Activated CD8-positive, alpha-beta memory T cell treated with anti-CD3 and anti-CD28 coated beads, Interleukin-2, amount 10 ng/mL, durations not matched to agents 7 days and 5 days (primary cell): ENCODE measurements around the gene CLEC1B. TPM values are rescaled to one million over a fixed set of nuclear protein-coding genes. Genes with fewer than 3 reads are reported as not detected.
"Not testable (repeated sequence)": the region's sequence is repeated elsewhere in the genome, so short reads cannot be mapped to it uniquely, and the experiment has no call there.

ENCODE experiments used
- ATAC-seq: fragments of 150-1000 bp; cut with Tn5 transposase; one replicate; pipeline ENCODE4 v1.10.0; 2021; ENCODE audit warnings: moderate library complexity
- CTCF ChIA-PET: fragments of 350-600 bp; sonication (Branson Sonifier 250); formaldehyde crosslinking; loops from one replicate; lab custom pipeline; 2021; ENCODE audit warnings: antibody characterized with exemption; lab: Charles Lee
- DNase-seq: peaks from one replicate; pipeline ENCODE4 v3.0.0-alpha.2; 2020
- H3K27ac Mint-ChIP-seq: one replicate; pipeline ENCODE4 v1.8.0; 2021; ENCODE audit warnings: mild to moderate bottlenecking, mixed read lengths
- H3K27me3 Mint-ChIP-seq: one replicate; pipeline ENCODE4 v1.8.0; 2021; ENCODE audit warnings: mixed read lengths
- H3K36me3 Mint-ChIP-seq: one replicate; pipeline ENCODE4 v1.8.0; 2021; ENCODE audit warnings: mild to moderate bottlenecking, mixed read lengths
- H3K4me1 Mint-ChIP-seq: one replicate; pipeline ENCODE4 v1.8.0; 2021; ENCODE audit warnings: mixed read lengths
- H3K4me3 Mint-ChIP-seq: one replicate; pipeline ENCODE4 v1.8.0; 2021; ENCODE audit warnings: mild to moderate bottlenecking, moderate library complexity, mixed read lengths
- H3K9me3 Mint-ChIP-seq: one replicate; pipeline ENCODE4 v1.8.0; 2022; ENCODE audit warnings: low read depth, mixed read lengths
- total RNA-seq, 2 experiments: library from RNA; stranded (reverse); gene quantifications; one replicate each; pipeline ENCODE4 v1.2.3, GENCODE V29; 2021

Gene CLEC1B
- not detected for total RNA-seq

DNA sequence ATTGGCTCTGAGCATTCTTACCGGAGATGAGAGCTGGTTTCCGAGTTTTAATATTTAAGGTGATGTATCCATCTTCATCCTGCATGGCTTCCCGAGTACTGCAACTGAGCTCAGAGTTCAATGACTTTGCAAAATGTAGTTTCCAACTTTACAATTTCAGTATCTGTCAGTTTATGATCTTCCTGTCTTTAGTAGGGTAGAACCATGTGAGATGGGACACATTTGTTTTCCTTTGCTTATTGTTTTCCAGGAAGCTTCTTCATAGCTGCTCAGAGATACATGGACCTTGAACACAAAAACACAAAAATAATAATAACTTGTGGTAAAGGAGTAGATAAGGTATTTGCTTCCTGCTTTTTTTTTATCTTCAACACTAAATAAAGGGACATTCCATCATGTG lies at the start of gene CLEC1B:
Gene CLEC1B, minus strand, starts transcription at position 106 of the 400 bp plus-strand sequence. Its CDS starts 21 bp downstream, at position 85.
- Mint-ChIP-seq H3K27ac (no peak within 1 kb of the TSS), H3K9me3 (no peaks in the 10 kb centered on the region), H3K4me1 (no peaks in the 10 kb centered on the region), H3K4me3 (no peak within 1 kb of the TSS), H3K36me3 (no peaks in the 10 kb centered on the region), H3K27me3 (peaks cover 49% of the 10 kb centered on the region)
- no peak for ATAC-seq
- CTCF ChIA-PET = interaction anchor here (3.7 kb wide), 1 partner anchor 11 kb away, joined by 17 read pairs; the partner anchor contains the start of gene CLEC12B
- DNase-seq = no peak

GRCh38 chr12:10048526-10048925 lies 49.6 kb upstream of the CLEC1B start:
- ATAC-seq (no peak), DNase-seq (no peak)
- H3K27me3 Mint-ChIP-seq = peaks cover 51% of the 10 kb centered on the region
- H3K4me3 Mint-ChIP-seq = no peak overlapping the region
- H3K9me3 Mint-ChIP-seq = no peaks in the 10 kb centered on the region
- H3K27ac Mint-ChIP-seq = no peak overlapping the region
- CTCF ChIA-PET = interaction anchor here (1.4 kb wide), 1 partner anchor 105 kb away, joined by 3 read pairs; no protein-coding TSS in a partner anchor
- H3K4me1 Mint-ChIP-seq = peaks cover 14% of the 10 kb centered on the region
- H3K36me3 Mint-ChIP-seq = no peaks in the 10 kb centered on the region

- CTCF ChIA-PET = interaction anchor here (0.9 to 1.1 kb wide), 2 partner anchors 9 to 194 kb away, joined by 3 to 7 read pairs; no protein-coding TSS in a partner anchor
- peaks cover 52% of the 10 kb centered on the region for H3K27me3 Mint-ChIP-seq
- no peak overlapping the region for H3K27ac Mint-ChIP-seq
Observed at GRCh38 chr12:10042167-10042566, 43.2 kb upstream of the CLEC1B start.

GRCh38 chr12:10033783-10034545 lies 35.0 kb upstream of the CLEC1B start:
- DNase-seq (no peak), ATAC-seq (no peak)
- H3K9me3 Mint-ChIP-seq = no peaks in the 10 kb centered on the region
- peaks cover 1% of the 10 kb centered on the region for H3K4me1 Mint-ChIP-seq
- H3K27me3 Mint-ChIP-seq = peaks cover 23% of the 10 kb centered on the region
- no peak overlapping the region for H3K4me3 Mint-ChIP-seq
- H3K36me3 Mint-ChIP-seq = no peaks in the 10 kb centered on the region
- H3K27ac Mint-ChIP-seq = no peak overlapping the region
- CTCF ChIA-PET = interaction anchor here (0.9 to 1.5 kb wide), 3 partner anchors 14 to 220 kb away, joined by 3 to 4 read pairs (median 3); no protein-coding TSS in a partner anchor

More at GRCh38 chr12:10042167-10042566, 43.2 kb upstream of the CLEC1B start:
- no peak overlapping the region for H3K4me3 Mint-ChIP-seq
- no peak for DNase-seq
- no peaks in the 10 kb centered on the region for H3K9me3 Mint-ChIP-seq
- H3K4me1 Mint-ChIP-seq = no peaks in the 10 kb centered on the region
- H3K36me3 Mint-ChIP-seq = no peaks in the 10 kb centered on the region
- no peak for ATAC-seq

DNA sequence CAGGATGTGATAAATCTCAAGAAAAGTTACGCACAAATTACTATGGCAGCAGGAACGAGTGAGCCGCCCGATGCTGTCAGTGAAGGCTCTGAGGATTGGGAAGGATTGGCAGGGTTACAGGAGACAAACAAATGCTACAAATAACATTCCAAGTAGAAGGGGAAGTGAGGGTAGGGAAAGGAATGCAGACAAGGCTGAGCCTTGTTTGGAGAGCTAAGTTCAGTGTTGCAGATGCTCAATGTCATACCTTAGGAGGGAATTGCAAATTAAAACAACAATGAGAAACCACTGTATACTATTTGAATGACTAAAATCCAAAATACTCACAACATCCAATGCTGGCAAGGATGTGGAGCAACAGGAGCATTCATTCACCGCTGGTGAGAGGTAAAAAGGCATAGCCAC lies 32.9 kb upstream of the CLEC1B start:
- DNase-seq (no peak), ATAC-seq (no peak)
- H3K4me3 Mint-ChIP-seq = no peak overlapping the region
- no peak overlapping the region for H3K27ac Mint-ChIP-seq
- CTCF ChIA-PET = interaction anchor here (1.3 kb wide), 1 partner anchor 718 kb away, joined by 3 read pairs; no protein-coding TSS in a partner anchor
- H3K27me3 Mint-ChIP-seq = peaks cover 21% of the 10 kb centered on the region
- no peaks in the 10 kb centered on the region for H3K9me3 Mint-ChIP-seq
- H3K4me1 Mint-ChIP-seq = peaks cover 1% of the 10 kb centered on the region
- H3K36me3 Mint-ChIP-seq = no peaks in the 10 kb centered on the region

DNA sequence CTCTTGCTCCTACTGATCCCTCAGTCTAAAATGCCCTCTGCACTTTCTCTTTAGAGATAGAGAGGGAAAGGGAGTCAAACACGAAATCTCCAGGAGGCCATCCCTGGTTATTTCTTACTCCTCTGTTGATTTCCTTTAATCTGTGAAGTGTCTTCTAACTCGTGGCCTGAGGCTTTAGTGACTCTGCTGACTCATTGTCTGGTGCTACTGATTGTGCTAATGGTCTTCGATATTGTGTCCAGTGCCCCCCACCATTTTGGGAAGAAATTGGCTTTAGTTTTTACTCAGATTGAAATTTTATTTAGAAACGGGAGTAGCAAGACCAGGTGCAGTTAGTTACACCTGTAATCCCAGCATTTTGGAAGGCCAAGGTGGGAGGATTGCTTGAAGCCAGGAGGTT lies 32.4 kb upstream of the CLEC1B start:
- no peak overlapping the region for H3K4me3 Mint-ChIP-seq
- ATAC-seq (no peak), DNase-seq (no peak)
- H3K36me3 Mint-ChIP-seq = no peaks in the 10 kb centered on the region
- no peaks in the 10 kb centered on the region for H3K4me1 Mint-ChIP-seq
- no peak overlapping the region for H3K27ac Mint-ChIP-seq
- no peaks in the 10 kb centered on the region for H3K9me3 Mint-ChIP-seq
- H3K27me3 Mint-ChIP-seq = peaks cover 18% of the 10 kb centered on the region
- CTCF ChIA-PET = interaction anchor here (1.3 kb wide), 1 partner anchor 718 kb away, joined by 3 read pairs; no protein-coding TSS in a partner anchor

- Mint-ChIP-seq H3K27me3 (peaks cover 17% of the 10 kb centered on the region), H3K9me3 (peaks cover 2% of the 10 kb centered on the region), H3K4me3 (no peak within 1 kb of the TSS), H3K36me3 (no peaks in the 10 kb centered on the region), H3K27ac (no peak within 1 kb of the TSS), H3K4me1 (no peaks in the 10 kb centered on the region)
- DNase-seq (no peak), ATAC-seq (no peak)
- CTCF ChIA-PET = no interaction called here
Observed at GRCh38 chr12:10030446-10030845, 31.5 kb upstream of the CLEC1B start, which contains the start of gene CLEC9A. Gene CLEC9A (plus strand): TSS chr12:10030682. CDS start chr12:10052688, 22,006 bp downstream.

DNA sequence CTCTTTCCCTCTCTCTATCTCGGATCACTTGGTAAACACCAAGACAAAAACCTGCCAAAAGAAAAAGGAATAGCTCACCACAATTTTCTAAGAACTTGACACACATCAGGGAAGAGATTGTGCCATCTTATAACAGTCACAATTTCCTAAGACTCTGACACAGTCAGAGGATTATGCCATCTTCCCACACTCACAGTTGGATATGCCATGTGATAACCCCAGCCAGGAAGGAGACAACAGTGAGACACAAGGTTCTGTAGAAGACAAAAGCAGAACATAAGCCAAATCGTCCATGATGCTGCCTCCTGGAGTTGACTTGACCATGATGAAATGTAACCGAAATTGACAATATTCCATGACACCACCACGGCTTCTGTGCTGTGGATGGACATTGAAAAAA lies 28.8 kb upstream of the CLEC1B start:
- Mint-ChIP-seq H3K36me3 (no peaks in the 10 kb centered on the region), H3K4me1 (no peaks in the 10 kb centered on the region), H3K27ac (no peak overlapping the region), H3K4me3 (no peak overlapping the region), H3K27me3 (peaks cover 14% of the 10 kb centered on the region), H3K9me3 (peaks cover 2% of the 10 kb centered on the region)
- CTCF ChIA-PET = interaction anchor here (0.7 kb wide), 1 partner anchor 812 kb away, joined by 3 read pairs; no protein-coding TSS in a partner anchor
- DNase-seq (no peak), ATAC-seq (no peak)

GRCh38 chr12:10027311-10027710 lies 28.4 kb upstream of the CLEC1B start:
- no peak overlapping the region for H3K4me3 Mint-ChIP-seq
- H3K4me1 Mint-ChIP-seq = no peaks in the 10 kb centered on the region
- no peak for ATAC-seq
- H3K36me3 Mint-ChIP-seq = no peaks in the 10 kb centered on the region
- CTCF ChIA-PET = interaction anchor here (0.7 kb wide), 1 partner anchor 812 kb away, joined by 3 read pairs; no protein-coding TSS in a partner anchor
- no peak overlapping the region for H3K27ac Mint-ChIP-seq
- no peak for DNase-seq
- H3K9me3 Mint-ChIP-seq = peaks cover 2% of the 10 kb centered on the region
- H3K27me3 Mint-ChIP-seq = peaks cover 12% of the 10 kb centered on the region

- H3K27ac Mint-ChIP-seq, CTCF ChIA-PET, H3K36me3 Mint-ChIP-seq, H3K9me3 Mint-ChIP-seq, ATAC-seq, H3K4me3 Mint-ChIP-seq, H3K4me1 Mint-ChIP-seq, DNase-seq: not testable (repeated sequence)
- peaks cover 14% of the 10 kb centered on the region for H3K27me3 Mint-ChIP-seq
Observed at GRCh38 chr12:10026666-10027065, 27.7 kb upstream of the CLEC1B start.

DNA sequence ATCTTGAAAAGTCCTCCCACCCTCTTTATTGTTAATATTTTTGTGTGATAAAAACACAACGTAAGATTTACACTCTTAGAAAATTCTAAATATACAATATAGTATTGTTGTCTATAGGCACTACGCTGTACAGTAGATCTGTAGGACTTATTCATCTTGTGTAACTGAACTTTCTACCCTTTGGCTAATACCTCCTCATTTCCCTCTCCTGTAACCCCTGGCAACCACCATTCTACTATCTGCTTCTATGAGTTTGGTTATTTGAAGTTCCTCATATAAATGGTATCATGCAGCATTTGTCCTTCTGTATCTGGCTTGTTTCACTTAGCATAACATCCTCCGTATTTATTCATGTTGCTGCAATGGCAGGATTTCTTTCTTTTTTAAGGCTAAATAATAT lies 26.3 kb upstream of the CLEC1B start:
- ATAC-seq (no peak), DNase-seq (no peak)
- no peaks in the 10 kb centered on the region for H3K4me1 Mint-ChIP-seq
- no peak overlapping the region for H3K4me3 Mint-ChIP-seq
- CTCF ChIA-PET = interaction anchor here (1.1 kb wide), 1 partner anchor 211 kb away, joined by 3 read pairs; no protein-coding TSS in a partner anchor
- no peaks in the 10 kb centered on the region for H3K36me3 Mint-ChIP-seq
- no peak overlapping the region for H3K27ac Mint-ChIP-seq
- H3K9me3 Mint-ChIP-seq = peaks cover 2% of the 10 kb centered on the region
- peaks cover 18% of the 10 kb centered on the region for H3K27me3 Mint-ChIP-seq

DNA sequence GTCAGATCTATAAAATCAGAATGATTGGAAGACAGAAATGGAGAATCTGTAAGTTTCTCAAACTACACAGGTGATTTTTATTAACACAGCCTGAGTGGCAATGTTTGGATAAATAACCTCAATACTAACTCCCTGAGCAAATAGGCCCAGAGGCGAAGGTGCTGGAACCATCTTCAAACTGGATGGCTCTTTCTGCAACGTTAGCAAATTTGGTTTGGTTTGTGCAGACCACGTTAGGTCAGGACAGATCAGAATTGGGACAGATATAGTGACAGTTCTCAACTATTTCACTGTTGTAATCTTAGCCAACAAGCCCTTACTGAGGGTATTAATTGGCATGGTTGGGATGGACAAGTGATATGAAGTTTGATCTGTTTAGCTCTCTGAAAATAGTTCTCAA lies 22.4 kb upstream of the CLEC1B start:
- Mint-ChIP-seq H3K27me3 (peaks cover 21% of the 10 kb centered on the region), H3K36me3 (no peaks in the 10 kb centered on the region), H3K4me3 (no peak overlapping the region), H3K4me1 (no peaks in the 10 kb centered on the region), H3K9me3 (peaks cover 2% of the 10 kb centered on the region), H3K27ac (no peak overlapping the region)
- CTCF ChIA-PET = interaction anchor here (0.8 kb wide), 1 partner anchor 10 kb away, joined by 3 read pairs; no protein-coding TSS in a partner anchor
- no peak for ATAC-seq
- no peak for DNase-seq

DNA sequence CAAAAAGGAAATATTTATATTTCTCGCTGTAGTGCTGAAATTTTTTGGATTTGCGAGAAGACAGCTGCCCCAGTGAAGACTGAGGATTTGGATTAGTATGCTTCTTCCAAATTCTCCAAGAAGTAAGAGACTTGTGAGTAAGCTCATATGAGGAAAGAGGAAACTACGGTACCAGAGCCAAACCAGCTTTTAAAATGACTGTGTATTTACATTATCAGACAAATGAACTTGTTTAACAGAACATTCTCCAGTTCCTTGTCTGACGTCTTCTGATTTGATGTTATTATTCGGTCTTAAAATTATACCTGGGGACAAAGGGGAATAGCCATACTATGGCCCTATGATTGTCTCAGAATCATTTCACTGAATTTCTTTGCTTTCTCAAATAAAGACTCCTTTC lies 19.5 kb upstream of the CLEC1B start:
- DNase-seq (no peak), ATAC-seq (no peak)
- Mint-ChIP-seq H3K36me3 (no peaks in the 10 kb centered on the region), H3K27ac (no peak overlapping the region), H3K4me3 (no peak overlapping the region), H3K27me3 (peaks cover 33% of the 10 kb centered on the region), H3K9me3 (no peaks in the 10 kb centered on the region), H3K4me1 (no peaks in the 10 kb centered on the region)
- CTCF ChIA-PET = interaction anchor here (1.6 kb wide), 1 partner anchor 205 kb away, joined by 4 read pairs; no protein-coding TSS in a partner anchor
